Superior temporal gyrus (tissue), 1 donor: ENCODE measurements around the gene RIT1.
A peak's percentile ranks its signal among the peaks of the same experiment; 100 is the strongest.

Experiments used
- DNase-seq: peaks from one replicate; pipeline ENCODE4 v3.0.0-alpha.2; 2016; ENCODE audit errors: extremely low spot score

Gene RIT1

GRCh38 chr1:155856975-155857930 lies 53.9 kb downstream of the RIT1 start, which contains the start of gene GON4L:
Gene GON4L (minus strand): TSS chr1:155857214. CDS start chr1:155853780, 3,434 bp downstream.
- DNase-seq: peak; percentile 97

DNA sequence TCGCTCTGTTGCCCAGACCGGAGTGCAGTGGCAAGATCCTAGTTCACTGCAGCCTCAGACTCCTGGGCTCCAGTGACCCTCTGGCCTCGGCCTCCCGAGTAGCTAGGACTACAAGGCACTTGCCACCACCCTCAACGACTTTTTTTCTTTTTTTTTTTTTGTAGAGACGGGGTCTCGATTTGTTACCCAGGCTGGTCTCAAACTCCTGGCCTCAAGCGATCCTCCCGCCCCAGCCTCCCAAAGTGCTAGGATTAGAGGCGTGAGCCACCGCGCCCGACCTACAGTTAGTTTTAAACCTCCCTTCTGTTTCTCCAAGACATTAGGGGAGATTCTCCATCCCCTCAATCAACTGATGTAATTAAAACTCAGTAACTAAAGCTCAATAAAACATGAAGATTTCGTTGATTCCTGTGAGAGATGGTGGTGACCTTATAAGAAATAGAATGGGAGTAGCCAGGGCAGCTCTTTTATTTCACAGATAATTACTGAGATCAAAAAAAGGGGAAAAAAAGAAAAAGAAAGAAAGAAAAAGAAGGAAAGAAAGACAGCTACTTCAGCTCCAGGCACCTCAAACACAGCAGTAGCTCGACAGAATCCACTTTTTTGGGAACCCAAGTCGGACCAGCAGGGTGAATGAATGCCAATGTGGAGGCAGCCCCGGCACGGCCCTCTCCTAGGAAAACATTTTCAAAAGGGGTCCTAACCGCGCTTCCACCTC lies 54.7 kb downstream of the RIT1 start:
- DNase-seq: no peak

GRCh38 chr1:155850345-155850744 lies 60.8 kb downstream of the RIT1 start:
- DNase-seq: no peak

- DNase-seq: no peak
These were observed 63.2 kb downstream of the RIT1 start for GRCh38 chr1:155847823-155848529.
